Fibroblast of the conjunctiva (primary cell): ENCODE data around the gene CCL4L2.
"Not testable (repeated sequence)": the region's sequence is repeated elsewhere in the genome, so short reads cannot be mapped to it uniquely, and the experiment has no call there.

Experiments
- DNase-seq: peaks from one replicate; pipeline ENCODE4 v3.0.0-alpha.2; 2010; ENCODE audit warnings: low read depth

CCL4L2 gene

DNA sequence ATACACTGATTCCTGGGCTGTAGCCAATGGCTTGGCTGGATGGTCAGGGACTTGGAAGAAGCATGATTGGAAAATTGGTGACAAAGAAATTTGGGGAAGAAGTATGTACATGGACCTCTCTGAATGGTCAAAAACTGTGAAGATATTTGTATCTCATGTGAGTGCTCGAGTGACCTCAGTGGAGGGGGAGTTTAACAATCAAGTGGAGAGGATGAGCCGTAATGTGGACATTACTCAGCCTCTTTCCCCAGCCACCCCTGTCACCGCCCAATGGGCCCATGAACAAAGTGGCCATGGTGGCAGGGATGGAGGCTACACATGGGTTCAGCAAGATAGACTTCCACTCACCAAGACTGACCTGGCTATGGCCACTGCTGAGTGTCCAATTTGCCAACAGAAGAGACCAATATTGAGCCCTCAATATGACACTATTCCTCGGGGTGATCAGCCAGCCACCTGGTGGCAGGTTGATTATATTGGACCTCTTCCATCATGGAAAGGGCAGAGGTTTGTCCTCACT lies 10.8 kb downstream of the CCL4L2 start:
- not testable (repeated sequence) for DNase-seq

DNA sequence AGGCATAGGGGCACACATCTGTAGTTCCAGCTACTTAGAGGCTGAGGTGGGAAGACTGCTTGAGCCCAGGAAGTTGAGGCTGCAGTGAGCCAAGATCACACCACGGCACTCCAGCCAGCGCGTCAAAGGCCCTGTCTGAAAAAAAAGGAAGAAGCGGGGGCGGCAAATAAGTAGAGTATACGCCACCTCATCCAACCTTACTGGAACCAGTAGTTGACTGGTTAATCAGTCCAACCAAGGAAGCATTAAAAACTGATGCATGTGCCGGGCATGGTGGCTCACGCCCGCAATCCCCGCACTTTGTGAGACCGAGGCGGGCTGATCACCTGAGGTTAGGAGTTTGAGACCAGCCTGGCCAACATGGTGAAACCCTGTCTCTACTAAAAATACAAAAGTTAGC lies 12.1 kb downstream of the CCL4L2 start:
- not testable (repeated sequence) for DNase-seq

DNA sequence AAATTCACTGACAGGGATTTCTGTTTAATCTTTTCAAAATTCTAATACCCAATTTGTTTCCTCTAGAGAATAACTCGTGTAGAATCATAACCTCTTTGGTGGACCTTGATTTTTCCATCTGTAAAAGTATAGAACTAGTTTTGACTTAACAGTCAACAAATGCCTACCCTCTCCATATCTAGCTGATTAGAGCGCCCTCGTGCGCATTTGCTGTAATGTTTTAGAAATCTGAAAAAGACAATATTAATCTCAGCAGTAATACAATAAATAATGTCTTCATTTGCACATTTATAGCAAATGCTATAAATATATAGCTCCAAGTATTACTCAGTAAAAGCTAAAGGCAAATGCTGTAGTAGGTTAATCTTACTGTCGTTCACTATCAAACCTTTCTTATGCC lies 18.8 kb downstream of the CCL4L2 start:
- not testable (repeated sequence) for DNase-seq

DNA sequence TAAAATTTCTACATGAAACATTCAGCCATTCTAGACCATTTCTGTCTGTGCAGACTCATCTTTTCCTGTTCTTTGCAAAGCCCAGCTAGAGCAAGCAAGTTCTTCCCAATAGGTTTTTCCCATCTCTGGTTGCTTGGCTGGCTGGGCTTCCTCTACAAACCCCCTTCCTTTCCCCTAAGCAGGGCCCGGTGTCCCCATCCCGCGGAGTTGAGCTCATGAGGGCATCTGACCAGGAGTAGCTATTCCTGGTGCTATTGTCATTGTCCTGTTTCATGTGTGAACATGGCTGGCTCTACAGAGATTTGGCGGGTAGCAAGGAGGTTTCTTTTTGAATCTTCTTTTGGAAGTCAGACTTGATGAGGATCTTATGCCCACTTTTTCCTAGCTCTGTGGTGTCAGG lies 31.2 kb downstream of the CCL4L2 start:
- not testable (repeated sequence) for DNase-seq
